ENCODE results near the gene UST. TPM values are rescaled to one million over a fixed set of nuclear protein-coding genes. Genes with fewer than 3 reads are reported as not detected.

Gene UST
- total and polyA plus RNA-seq, 2 of the 8 experiments (the other 6 are each of a cell fraction or from before 2014, with no cell fraction given) = 13.5 to 34.5 TPM

- no peak for TF ChIP-seq RBBP5 (IDR thresholded peaks at IDR 0.05; ENCODE audit: borderline replicate concordance, low read depth, low read length)
Observed at GRCh38 chr6:149085557-149085938, 338.7 kb downstream of the UST start (continued).

Data from H1 (cell line).